RWPE2 (cell line): Measurements from ENCODE around the gene CLMP.

Experiments
- ATAC-seq: fragments of 200-7000 bp; cut with Tn5 transposase; 3 replicates; pipeline ENCODE4 v1.9.1; 2021; ENCODE audit warnings: low read depth
- DNase-seq: peaks from one replicate; pipeline ENCODE4 v3.0.0-alpha.2; 2020; ENCODE audit warnings: low spot score
- H3K27ac ChIP-seq: fragments of 450-650 bp; 2 replicates; pipeline ENCODE4 v1.5.1; 2017; ENCODE audit warnings: mild to moderate bottlenecking; ENCODE audit not compliant: poor library complexity, severe bottlenecking
- H3K27me3 ChIP-seq: fragments of 250-450 bp; sonication (Bioruptor Pico); 2 replicates; pipeline ENCODE4 v1.5.1; 2021; ENCODE audit warnings: mild to moderate bottlenecking, moderate library complexity; ENCODE audit not compliant: insufficient read depth, poor library complexity, severe bottlenecking
- H3K36me3 ChIP-seq: fragments of 250-450 bp; sonication (Bioruptor Pico); 2 replicates; pipeline ENCODE4 v1.5.1; 2020; ENCODE audit warnings: low read depth, mild to moderate bottlenecking, moderate library complexity
- H3K4me1 ChIP-seq: fragments of 250-450 bp; sonication (Bioruptor Pico); 2 replicates; pipeline ENCODE4 v1.5.1; 2021; ENCODE audit warnings: mild to moderate bottlenecking, moderate library complexity; ENCODE audit not compliant: insufficient read depth, poor library complexity, severe bottlenecking
- H3K4me3 ChIP-seq: fragments of 250-450 bp; sonication (Bioruptor Pico); 2 replicates; pipeline ENCODE4 v1.5.1; 2021; ENCODE audit warnings: mild to moderate bottlenecking, moderate library complexity; ENCODE audit not compliant: severe bottlenecking
- H3K9me3 ChIP-seq: fragments of 250-450 bp; sonication (Bioruptor Pico); 2 replicates; pipeline ENCODE4 v1.5.1; 2021; ENCODE audit warnings: mild to moderate bottlenecking, moderate library complexity; ENCODE audit not compliant: severe bottlenecking
- TF ChIP-seq, protein P1 (sequence below): fragments of 450-650 bp; IDR thresholded peaks from one replicate; pipeline ENCODE4 v1.5.1; 2017; ENCODE audit warnings: mild to moderate bottlenecking, moderate library complexity; ENCODE audit not compliant: poor library complexity, severe bottlenecking

The CLMP gene

DNA sequence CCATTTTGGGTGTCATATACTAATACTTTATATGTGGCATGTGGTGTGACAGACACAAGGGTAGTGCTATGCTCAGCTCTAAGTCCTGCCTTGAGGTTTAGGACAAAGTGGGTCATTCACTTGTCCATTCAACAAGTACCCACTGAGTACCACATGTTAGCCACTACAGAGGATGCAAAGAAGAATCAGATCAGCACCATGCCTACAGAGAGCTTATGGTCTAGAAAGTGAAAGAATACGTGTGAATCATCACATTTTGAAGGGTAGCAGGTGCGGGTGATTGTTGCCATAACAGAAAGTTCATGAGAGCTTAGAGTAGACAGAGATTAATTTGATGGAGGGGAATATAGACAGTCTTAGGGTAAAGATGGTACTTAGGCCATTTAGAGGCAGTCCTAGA lies 18.3 kb downstream of the CLMP start:
- TF ChIP-seq, protein P1, sequence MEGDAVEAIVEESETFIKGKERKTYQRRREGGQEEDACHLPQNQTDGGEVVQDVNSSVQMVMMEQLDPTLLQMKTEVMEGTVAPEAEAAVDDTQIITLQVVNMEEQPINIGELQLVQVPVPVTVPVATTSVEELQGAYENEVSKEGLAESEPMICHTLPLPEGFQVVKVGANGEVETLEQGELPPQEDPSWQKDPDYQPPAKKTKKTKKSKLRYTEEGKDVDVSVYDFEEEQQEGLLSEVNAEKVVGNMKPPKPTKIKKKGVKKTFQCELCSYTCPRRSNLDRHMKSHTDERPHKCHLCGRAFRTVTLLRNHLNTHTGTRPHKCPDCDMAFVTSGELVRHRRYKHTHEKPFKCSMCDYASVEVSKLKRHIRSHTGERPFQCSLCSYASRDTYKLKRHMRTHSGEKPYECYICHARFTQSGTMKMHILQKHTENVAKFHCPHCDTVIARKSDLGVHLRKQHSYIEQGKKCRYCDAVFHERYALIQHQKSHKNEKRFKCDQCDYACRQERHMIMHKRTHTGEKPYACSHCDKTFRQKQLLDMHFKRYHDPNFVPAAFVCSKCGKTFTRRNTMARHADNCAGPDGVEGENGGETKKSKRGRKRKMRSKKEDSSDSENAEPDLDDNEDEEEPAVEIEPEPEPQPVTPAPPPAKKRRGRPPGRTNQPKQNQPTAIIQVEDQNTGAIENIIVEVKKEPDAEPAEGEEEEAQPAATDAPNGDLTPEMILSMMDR, result no peak
- ATAC-seq (no peak), DNase-seq (no peak)
- Histone ChIP-seq H3K36me3 (peaks cover 15% of the 10 kb centered on the region), H3K4me3 (no peak overlapping the region), H3K4me1 (peaks cover 36% of the 10 kb centered on the region), H3K27ac (no peak overlapping the region), H3K9me3 (no peaks in the 10 kb centered on the region), H3K27me3 (no peaks in the 10 kb centered on the region)

DNA sequence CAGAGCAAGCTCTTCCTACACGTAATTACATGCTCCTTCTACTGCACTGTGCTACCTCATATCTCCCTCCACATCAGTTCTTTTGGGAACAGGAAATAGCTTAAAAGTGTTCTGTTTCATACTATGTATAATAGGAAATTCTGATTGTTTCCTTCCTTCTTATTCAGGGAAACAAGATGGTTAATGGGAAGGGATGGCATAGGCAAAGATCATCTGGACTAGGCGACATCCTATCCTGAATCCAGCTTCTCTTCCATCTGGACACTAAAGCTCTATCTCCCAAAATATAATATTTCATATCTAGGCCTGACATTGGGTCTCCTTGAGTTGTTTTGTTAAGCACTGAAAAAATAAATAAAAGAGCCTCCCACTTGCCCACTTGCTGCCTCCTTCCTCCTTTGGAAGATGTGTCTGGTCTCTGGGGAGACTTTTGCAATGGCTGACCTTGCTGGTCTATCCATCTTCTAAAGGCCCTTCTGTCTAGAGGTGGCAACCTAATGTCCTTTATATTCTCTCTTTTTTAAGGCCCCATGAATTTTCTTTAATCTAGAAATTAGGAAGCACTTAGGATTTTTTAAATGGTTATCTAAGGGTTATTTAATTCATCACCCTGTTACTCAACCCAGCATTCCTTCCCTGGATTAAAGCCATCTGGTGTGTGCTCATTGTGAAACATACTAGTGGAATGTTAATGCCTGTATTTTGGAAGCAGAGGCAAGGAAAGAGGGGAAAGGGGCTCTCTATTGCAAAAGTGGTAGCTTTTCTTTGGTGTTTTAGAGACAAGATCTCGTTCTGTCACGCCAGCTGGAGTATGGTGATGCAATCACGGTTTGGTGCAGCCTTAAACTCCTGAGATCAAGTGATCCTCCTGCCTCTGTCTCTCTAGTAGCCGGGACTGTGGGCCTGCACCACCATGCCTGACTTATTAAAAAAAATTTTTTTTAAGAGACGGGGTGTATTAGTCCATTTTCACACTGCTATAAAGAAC lies 20.6 kb downstream of the CLMP start:
- H3K36me3 ChIP-seq, result peaks cover 17% of the 10 kb centered on the region
- H3K4me1 ChIP-seq, result peaks cover 31% of the 10 kb centered on the region
- TF ChIP-seq, protein P1, result no peak
- H3K4me3 ChIP-seq, result no peak overlapping the region
- H3K27ac ChIP-seq, result peak overlapping the region; percentile 93
- ATAC-seq (peak; percentile 69), DNase-seq (no peak)
- H3K9me3 ChIP-seq, result no peaks in the 10 kb centered on the region
- no peaks in the 10 kb centered on the region for H3K27me3 ChIP-seq

DNA sequence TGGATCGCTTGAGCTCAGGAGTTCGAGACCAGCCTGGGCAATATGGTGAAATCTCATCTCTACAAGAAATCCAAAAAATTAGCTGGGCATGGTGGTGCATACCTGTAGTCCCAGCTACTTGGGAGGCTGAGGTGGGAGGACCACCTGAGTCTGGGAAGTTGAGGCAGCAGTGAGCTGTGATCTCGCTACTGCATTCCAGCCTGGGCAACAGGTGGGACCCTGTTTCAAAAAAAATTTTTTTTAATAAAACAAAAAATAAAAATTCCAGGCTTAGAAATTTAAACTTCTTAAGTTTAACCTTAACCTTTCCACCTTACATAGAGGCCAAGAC lies 21.2 kb downstream of the CLMP start:
- peaks cover 17% of the 10 kb centered on the region for H3K36me3 ChIP-seq
- TF ChIP-seq, protein P1, result no peak
- no peaks in the 10 kb centered on the region for H3K9me3 ChIP-seq
- peak overlapping the region; percentile 93 for H3K27ac ChIP-seq
- DNase-seq, result no peak
- H3K4me1 ChIP-seq, result peaks cover 31% of the 10 kb centered on the region
- no peaks in the 10 kb centered on the region for H3K27me3 ChIP-seq
- ATAC-seq, result no peak
- H3K4me3 ChIP-seq, result no peak overlapping the region

DNA sequence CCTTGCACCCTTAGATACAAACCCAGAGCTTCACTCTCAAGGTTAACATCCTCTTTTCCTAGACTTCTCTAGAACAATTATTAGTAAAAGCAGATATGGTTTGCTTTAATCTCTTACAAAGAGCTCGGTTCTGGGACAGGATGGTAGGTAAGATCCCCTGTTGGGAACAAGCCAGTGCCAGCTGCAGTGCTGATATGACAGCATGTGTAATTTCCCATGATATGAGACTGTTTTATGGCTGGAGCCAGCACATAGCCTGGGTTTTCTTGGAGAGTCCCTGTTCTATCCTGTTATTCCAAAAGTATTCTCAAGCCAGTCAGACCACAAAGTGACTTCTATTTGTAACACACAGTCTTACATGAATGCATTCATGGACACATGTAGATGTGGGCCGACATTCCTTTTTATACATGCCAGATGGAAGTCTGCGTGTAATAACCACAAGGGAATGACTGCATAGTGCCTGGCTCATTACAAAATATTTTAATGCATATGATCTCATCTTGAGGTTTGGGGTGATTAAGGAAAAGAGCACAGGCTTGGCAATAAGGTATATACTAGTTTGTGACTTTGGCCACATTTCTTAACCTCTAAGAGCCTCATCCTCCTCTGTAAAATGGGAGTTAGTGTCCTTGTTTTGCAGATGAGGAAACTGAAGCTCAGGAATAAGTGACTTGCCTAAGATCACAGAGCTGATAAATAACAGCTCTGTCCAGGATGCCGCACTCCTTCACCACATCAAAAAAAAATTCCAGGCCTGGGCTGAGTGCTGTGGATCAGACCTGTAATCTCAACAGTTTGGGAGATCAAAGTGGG lies 21.8 kb downstream of the CLMP start:
- Histone ChIP-seq H3K27ac (peak overlapping the region; percentile 93), H3K27me3 (no peaks in the 10 kb centered on the region), H3K4me1 (peaks cover 31% of the 10 kb centered on the region), H3K36me3 (peaks cover 17% of the 10 kb centered on the region), H3K9me3 (no peaks in the 10 kb centered on the region), H3K4me3 (no peak overlapping the region)
- TF ChIP-seq, protein P1, result no peak
- no peak for DNase-seq
- peak; percentile 88 for ATAC-seq
